Cardiac fibroblast (primary cell): Measurements from ENCODE around the gene BCOR.

Experiments
- DNase-seq, 2 donors: peaks; one replicate each; pipeline versions ENCODE4 v3.0.0 to v3.0.0-alpha.2; 2010; ENCODE audit warnings: low read depth in 2 of 2
- H3K4me3 ChIP-seq, 2 donors: replicated peaks in 1 of 2; 1 replicate in 1 of 2; 2 replicates in 1 of 2; pipeline ENCODE4 v1.5.1; 2011; ENCODE audit warnings: low read depth in 2 of 2, low read length in 2 of 2, mild to moderate bottlenecking in 2 of 2, moderate library complexity in 1 of 2
- TF ChIP-seq, protein P1 (sequence below): IDR thresholded peaks from one replicate; pipeline ENCODE4 v1.5.1; 2011; ENCODE audit warnings: low read depth, mild to moderate bottlenecking, low read length, inconsistent platforms

The BCOR gene

DNA sequence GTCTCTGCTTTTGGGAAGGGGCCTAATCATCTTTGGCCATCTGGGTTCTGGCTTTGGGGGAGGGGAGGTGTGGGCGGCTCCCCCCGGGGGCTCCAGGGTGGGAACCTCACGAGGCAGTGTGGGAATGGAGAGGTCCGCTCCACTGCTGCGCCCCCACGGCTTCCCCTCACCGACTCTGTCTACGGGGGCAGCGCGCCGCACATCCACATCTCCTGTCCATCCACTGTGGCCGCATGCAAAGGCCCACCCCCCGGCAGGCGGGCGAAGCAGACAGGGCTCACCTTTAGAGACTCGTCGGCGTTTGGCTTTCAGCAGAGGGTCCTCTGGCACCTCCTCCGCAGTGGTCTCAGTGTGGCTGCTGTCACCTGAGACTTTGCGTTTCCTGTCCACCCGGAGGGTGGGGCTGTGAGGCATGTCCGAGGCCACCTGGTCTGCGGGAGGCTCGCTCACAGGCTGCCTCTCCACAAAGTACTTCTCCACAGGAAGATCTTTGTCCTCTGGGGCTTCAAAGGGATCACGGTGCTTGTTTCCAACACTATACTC lies 33.6 kb downstream of the BCOR start:
- DNase-seq, result no peak
- no peak overlapping the region for H3K4me3 ChIP-seq
- TF ChIP-seq, protein P1, sequence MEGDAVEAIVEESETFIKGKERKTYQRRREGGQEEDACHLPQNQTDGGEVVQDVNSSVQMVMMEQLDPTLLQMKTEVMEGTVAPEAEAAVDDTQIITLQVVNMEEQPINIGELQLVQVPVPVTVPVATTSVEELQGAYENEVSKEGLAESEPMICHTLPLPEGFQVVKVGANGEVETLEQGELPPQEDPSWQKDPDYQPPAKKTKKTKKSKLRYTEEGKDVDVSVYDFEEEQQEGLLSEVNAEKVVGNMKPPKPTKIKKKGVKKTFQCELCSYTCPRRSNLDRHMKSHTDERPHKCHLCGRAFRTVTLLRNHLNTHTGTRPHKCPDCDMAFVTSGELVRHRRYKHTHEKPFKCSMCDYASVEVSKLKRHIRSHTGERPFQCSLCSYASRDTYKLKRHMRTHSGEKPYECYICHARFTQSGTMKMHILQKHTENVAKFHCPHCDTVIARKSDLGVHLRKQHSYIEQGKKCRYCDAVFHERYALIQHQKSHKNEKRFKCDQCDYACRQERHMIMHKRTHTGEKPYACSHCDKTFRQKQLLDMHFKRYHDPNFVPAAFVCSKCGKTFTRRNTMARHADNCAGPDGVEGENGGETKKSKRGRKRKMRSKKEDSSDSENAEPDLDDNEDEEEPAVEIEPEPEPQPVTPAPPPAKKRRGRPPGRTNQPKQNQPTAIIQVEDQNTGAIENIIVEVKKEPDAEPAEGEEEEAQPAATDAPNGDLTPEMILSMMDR, result no peak

DNA sequence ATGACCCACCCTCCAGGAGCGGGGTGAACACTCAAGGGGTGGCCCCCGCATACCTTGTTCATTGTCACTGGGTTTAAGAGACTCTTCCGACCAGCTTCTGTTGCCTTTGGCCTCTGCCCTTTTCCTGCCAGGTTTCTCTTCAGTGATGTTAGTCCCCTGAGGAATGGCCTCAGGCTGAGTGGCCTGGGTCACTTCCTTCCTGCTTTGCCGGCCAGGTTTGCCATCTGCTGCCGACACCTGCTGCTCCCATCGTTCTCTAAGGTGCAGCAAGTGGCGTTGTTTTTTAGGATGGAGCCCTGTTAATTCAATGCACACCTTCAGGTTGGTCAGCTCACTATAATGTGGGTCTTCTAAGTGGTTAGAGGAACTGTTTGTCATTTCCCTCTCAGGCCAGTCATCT lies 34.2 kb downstream of the BCOR start:
- DNase-seq, result no peak
- TF ChIP-seq, protein P1, result no peak
- no peak overlapping the region for H3K4me3 ChIP-seq

DNA sequence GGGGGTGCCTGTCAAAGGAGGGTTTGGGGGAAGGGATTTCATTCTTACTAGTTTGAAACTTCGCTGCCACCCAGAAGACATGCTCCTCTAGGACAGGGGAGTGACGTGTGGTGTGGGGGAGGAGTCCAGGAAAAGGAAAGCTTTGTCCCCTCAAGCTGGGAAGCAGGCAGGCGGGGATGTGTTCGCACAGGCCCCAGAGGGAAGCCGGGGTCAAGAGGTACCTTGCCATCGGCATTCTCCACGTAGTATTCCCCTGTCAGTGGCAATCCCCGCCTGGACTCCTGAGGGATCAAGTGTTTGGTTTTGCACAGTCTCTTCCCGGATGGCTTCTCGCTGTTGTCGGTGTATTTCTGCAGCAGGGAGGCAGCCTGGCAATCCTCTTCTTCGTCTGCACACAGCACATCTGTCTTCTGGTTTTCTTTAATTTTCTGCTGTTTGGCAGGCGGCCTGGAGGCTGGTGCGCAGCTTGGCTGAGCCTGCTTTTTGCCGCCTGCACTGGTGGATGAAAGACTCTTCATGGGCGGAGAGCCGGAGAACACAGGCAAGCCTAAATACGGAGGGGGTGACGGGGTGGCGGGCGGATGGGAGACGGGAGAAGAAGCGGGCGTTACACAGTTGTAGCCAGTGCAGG lies 35.1 kb downstream of the BCOR start:
- DNase-seq, result no peak
- TF ChIP-seq, protein P1, result no peak

DNA sequence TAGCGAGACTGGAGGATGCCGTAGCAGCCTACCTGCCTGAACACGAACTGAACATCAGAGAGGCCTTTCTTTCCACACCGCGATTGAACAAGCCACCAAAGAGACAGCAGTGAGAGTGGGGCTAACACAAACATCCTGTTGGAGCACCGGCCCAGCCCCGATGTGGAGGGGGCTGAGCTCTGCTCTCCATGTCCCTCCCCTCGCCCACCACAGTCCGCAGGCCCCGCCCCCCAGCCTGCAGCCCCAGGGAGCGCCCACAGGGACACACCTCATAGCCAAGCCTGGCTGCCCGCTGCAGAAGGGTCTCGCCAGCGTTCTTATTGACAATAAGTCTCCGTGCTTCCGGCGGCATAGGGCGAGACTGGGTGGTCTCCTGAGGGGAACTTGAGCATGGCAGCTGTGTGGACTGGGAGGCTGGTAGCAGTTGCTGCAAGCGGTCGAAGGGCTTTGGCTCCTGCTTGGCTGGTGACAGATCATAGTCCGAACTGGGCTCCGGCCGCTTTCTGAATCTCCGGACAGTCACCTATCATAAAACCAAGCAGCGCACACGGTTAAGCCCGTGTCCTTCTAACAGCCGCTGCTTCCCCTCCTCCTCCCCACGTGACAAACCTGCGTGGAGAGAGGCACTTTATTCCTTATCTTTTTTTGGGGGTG lies 35.8 kb downstream of the BCOR start:
- no peak for DNase-seq
- TF ChIP-seq, protein P1, result no peak
- H3K4me3 ChIP-seq, result no peak overlapping the region

More for the DNA sequence above, 35.1 kb downstream of the BCOR start:
- no peak overlapping the region for H3K4me3 ChIP-seq

DNA sequence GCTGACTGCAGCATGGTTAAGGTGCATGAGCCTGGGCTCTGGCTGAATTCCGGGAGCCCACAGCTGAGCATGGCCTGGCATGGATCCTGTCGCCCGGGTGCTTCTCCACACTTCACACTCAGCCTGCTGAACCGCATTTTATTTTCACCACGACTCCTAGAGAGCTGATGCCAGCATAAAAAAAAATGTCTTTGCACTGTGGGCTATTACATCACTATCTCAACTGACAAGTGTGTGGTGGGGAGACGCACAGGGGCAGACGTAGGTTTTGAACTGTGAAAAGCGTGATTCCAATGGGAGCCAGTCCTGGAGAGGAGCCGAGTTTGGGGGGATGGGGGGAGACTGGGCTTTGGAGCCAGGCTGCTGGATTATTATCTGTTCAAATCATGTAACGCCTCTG lies 36.8 kb downstream of the BCOR start:
- no peak for DNase-seq
- TF ChIP-seq, protein P1, result no peak
- H3K4me3 ChIP-seq, result no peak overlapping the region

DNA sequence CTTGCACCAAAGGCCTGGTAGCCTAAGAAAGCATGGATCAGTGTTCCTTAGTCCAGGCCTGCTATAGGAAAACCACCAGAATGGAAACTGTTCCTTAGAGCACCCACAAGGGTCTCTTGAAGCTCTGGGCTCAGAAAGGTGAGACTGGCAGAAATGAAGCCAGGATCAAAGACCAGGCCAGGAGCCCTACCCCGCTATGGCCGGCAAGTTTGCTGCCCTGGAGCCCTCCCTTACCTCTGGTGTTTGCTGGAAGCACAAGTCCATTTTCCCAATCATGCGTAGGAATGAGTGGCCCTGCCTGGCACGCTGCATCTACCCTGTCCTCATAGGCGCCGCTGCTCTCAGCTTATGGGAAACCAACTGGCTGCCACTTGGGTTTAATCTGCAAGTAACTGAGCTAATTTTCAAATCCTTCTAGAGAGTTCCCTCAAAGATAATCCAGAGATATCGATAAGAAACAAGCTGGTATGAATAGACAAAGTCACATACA lies 37.4 kb downstream of the BCOR start:
- DNase-seq, result no peak
- TF ChIP-seq, protein P1, result no peak
- H3K4me3 ChIP-seq, result no peak overlapping the region
